CD14-positive monocyte (primary cell): ENCODE data around the gene CX3CR1. TPM values are rescaled to one million over a fixed set of nuclear protein-coding genes. Genes with fewer than 3 reads are reported as not detected.

Source experiments
- DNase-seq, 3 donors: peaks; one replicate each; pipeline ENCODE4 v3.0.0-alpha.2; 2011 to 2022
- H2AFZ ChIP-seq: 2 replicates; pipeline ENCODE4 v1.6.0; 2012; ENCODE audit warnings: mild to moderate bottlenecking, low read depth, low read length, inconsistent platforms; ENCODE audit not compliant: insufficient read depth, poor library complexity, severe bottlenecking
- H3K27ac ChIP-seq, 2 donors: 1 replicate in 1 of 2; 2 replicates in 1 of 2; pipeline ENCODE4 v1.5.1; 2012 to 2013; ENCODE audit warnings: low read length in 2 of 2, control low read depth in 1 of 2, inconsistent platforms in 1 of 2, low read depth in 1 of 2, mild to moderate bottlenecking in 1 of 2
- H3K27me3 ChIP-seq, 2 donors: one replicate each; pipeline versions ENCODE4 v1.6.0 to v1.6.1; 2011 to 2013; ENCODE audit warnings: low read length in 2 of 2; ENCODE audit not compliant: control insufficient read depth in 2 of 2, insufficient read depth in 2 of 2
- H3K36me3 ChIP-seq, 2 donors: replicated peaks in 1 of 2; 1 replicate in 1 of 2; 2 replicates in 1 of 2; pipeline versions ENCODE4 v1.5.1 to v1.6.1; 2012 to 2013; ENCODE audit warnings: low read length in 2 of 2, control low read depth in 1 of 2, inconsistent platforms in 1 of 2, mild to moderate bottlenecking in 1 of 2; ENCODE audit not compliant: insufficient read depth in 2 of 2, control insufficient read depth in 1 of 2
- H3K4me1 ChIP-seq, 2 donors: 1 replicate in 1 of 2; 2 replicates in 1 of 2; pipeline versions ENCODE4 v1.5.1 to v1.6.1; 2012 to 2013; ENCODE audit warnings: low read length in 2 of 2, control low read depth in 1 of 2, inconsistent platforms in 1 of 2, mild to moderate bottlenecking in 1 of 2, moderate library complexity in 1 of 2; ENCODE audit not compliant: insufficient read depth in 2 of 2, control insufficient read depth in 1 of 2
- H3K4me2 ChIP-seq: replicated peaks from 2 replicates; pipeline ENCODE3; 2012; ENCODE audit warnings: low read length, moderate library complexity, mild to moderate bottlenecking; ENCODE audit not compliant: poor library complexity, severe bottlenecking; ENCODE audit errors: extremely low read depth
- H3K4me3 ChIP-seq, 3 experiments: fragments of 200-600 bp in 1 of 3; sonication (generic) in 1 of 3; replicated peaks in 1 of 3; 1 replicate in 2 of 3; 2 replicates in 1 of 3; pipeline ENCODE4 v1.5.1; 2011 to 2013; ENCODE audit warnings: low read length in 3 of 3, mild to moderate bottlenecking in 3 of 3, control low read depth in 2 of 3, low read depth in 2 of 3, inconsistent platforms in 1 of 3, moderate library complexity in 1 of 3
- H3K79me2 ChIP-seq: 2 replicates; pipeline ENCODE4 v1.6.0; 2012; ENCODE audit warnings: mild to moderate bottlenecking, control low read depth, inconsistent platforms, low read length, moderate library complexity; ENCODE audit not compliant: insufficient read depth
- H3K9ac ChIP-seq: 2 replicates; pipeline ENCODE4 v1.6.0; 2017; ENCODE audit warnings: low read length, mild to moderate bottlenecking; ENCODE audit not compliant: insufficient read depth, poor library complexity, severe bottlenecking
- H3K9me3 ChIP-seq, 2 donors: replicated peaks in 1 of 2; 1 replicate in 1 of 2; 2 replicates in 1 of 2; pipeline versions ENCODE4 v1.5.1 to v1.6.1; 2012 to 2013; ENCODE audit warnings: low read length in 2 of 2, control low read depth in 1 of 2; ENCODE audit not compliant: control insufficient read depth in 1 of 2, insufficient read depth in 1 of 2
- H4K20me1 ChIP-seq: 2 replicates; pipeline ENCODE4 v1.6.0; 2012; ENCODE audit warnings: mild to moderate bottlenecking, low read length, control low read depth, moderate library complexity; ENCODE audit not compliant: insufficient read depth
- H3K27ac Mint-ChIP-seq, 7 donors: one replicate each; pipeline ENCODE4 v1.8.0; 2020; ENCODE audit warnings: mild to moderate bottlenecking in 7 of 7, mixed read lengths in 7 of 7, moderate library complexity in 6 of 7, inconsistent platforms in 2 of 7
- H3K27me3 Mint-ChIP-seq, 3 donors: one replicate each; pipeline ENCODE4 v1.8.0; 2021 to 2022; ENCODE audit warnings: low read depth in 3 of 3, mild to moderate bottlenecking in 3 of 3, mixed read lengths in 3 of 3, moderate library complexity in 3 of 3, inconsistent platforms in 1 of 3
- H3K36me3 Mint-ChIP-seq, 2 donors: one replicate each; pipeline ENCODE4 v1.8.0; 2020; ENCODE audit warnings: mixed read lengths in 2 of 2, inconsistent platforms in 1 of 2, mild to moderate bottlenecking in 1 of 2
- H3K4me1 Mint-ChIP-seq: one replicate; pipeline ENCODE4 v1.8.0; 2020; ENCODE audit warnings: mild to moderate bottlenecking, mixed read lengths
- H3K4me3 Mint-ChIP-seq, 2 donors: one replicate each; pipeline ENCODE4 v1.8.0; 2020; ENCODE audit warnings: mild to moderate bottlenecking in 2 of 2, mixed read lengths in 2 of 2, moderate library complexity in 1 of 2
- H3K9me3 Mint-ChIP-seq, 7 donors: one replicate each; pipeline ENCODE4 v1.8.0; 2020 to 2022; ENCODE audit warnings: mixed read lengths in 7 of 7, mild to moderate bottlenecking in 6 of 7, moderate library complexity in 6 of 7, inconsistent platforms in 2 of 7
- WGBS: methylation state at CpG from one replicate; pipeline ENCODE4 v1.1.5; 2013; ENCODE audit warnings: missing lambda C conversion rate; ENCODE audit not compliant: insufficient coverage; 5-methylcytosine and 5-hydroxymethylcytosine counted together
- intact Hi-C, 2 donors: fragments of 100-400 bp; cut with micrococcal nuclease; formaldehyde crosslinking; loops; one replicate each; pipeline versions ENCODE4 v1.15.0 to v1.15.1; 2023
- polyA plus RNA-seq, 3 donors: library from polyadenylated mRNA; depleted of rRNA in 1 of 3; unstranded in 2 of 3; stranded (reverse) in 1 of 3; fragments of 300-500 nt in 2 of 3; fragments of >200 nt in 1 of 3; fragmentation: Illumina TruSeq in 2 of 3; gene quantifications; 1 replicate in 2 of 3; 2 replicates in 1 of 3; pipeline ENCODE4 v1.2.3, GENCODE V29; 2012 to 2021
- TF ChIP-seq, protein P1 (sequence below): fragments of 200-600 bp; IDR thresholded peaks from one replicate; pipeline ENCODE4 v1.8.0; 2022; ENCODE audit warnings: antibody characterized with exemption, mild to moderate bottlenecking

Gene CX3CR1
- polyA plus RNA-seq, 3 donors = 25.9 to 405 (median 184) TPM

DNA sequence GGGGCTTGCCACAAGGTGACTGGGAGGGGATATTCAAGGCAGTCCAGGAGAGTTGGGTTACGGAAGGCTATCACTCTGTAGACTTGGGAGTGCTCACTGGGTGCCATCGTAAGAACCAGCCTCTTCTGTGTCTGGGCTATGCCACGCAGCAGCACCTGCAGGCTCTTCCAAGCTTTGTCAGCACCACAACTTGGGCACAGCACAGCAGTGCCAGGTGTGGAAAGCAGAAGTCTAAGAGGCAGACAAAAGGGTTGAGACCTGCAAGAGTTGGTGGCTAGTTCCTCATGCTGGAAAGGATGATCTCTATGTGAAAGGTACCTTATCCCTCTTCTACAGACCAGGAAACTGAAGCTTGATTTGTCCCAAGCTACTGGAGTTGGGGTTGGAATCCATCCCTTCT is 15.8 kb downstream of the CX3CR1 start:
- Histone ChIP-seq H4K20me1 (peaks cover 21% of the 10 kb centered on the region), H3K27me3 (no peaks in the 10 kb centered on the region), H3K4me1 (peaks cover 71 to 83% of the 10 kb centered on the region in 2 donors), H3K27ac (peak overlapping the region in 1 of 2 donors; percentile 17), H2AFZ (no peak overlapping the region), H3K36me3 (peaks cover 27 to 47% of the 10 kb centered on the region in 2 donors), H3K9ac (no peak overlapping the region), H3K79me2 (peaks cover 32% of the 10 kb centered on the region), H3K4me3 (no peak overlapping the region), H3K4me2 (no peak overlapping the region), H3K9me3 (no peaks in the 10 kb centered on the region)
- H3K27ac Mint-ChIP-seq = peak overlapping the region in 6 of 7 donors; percentile 5 to 93 (median 60)
- peaks cover 0 to 6% (median 0%) of the 10 kb centered on the region in 7 donors for H3K9me3 Mint-ChIP-seq
- 74% methylated on average over 3 of the region's 3 CpGs for WGBS
- H3K36me3 Mint-ChIP-seq = peaks cover 48 to 57% of the 10 kb centered on the region in 2 donors
- no peaks in the 10 kb centered on the region for H3K27me3 Mint-ChIP-seq
- DNase-seq = no peak
- TF ChIP-seq, protein P1, sequence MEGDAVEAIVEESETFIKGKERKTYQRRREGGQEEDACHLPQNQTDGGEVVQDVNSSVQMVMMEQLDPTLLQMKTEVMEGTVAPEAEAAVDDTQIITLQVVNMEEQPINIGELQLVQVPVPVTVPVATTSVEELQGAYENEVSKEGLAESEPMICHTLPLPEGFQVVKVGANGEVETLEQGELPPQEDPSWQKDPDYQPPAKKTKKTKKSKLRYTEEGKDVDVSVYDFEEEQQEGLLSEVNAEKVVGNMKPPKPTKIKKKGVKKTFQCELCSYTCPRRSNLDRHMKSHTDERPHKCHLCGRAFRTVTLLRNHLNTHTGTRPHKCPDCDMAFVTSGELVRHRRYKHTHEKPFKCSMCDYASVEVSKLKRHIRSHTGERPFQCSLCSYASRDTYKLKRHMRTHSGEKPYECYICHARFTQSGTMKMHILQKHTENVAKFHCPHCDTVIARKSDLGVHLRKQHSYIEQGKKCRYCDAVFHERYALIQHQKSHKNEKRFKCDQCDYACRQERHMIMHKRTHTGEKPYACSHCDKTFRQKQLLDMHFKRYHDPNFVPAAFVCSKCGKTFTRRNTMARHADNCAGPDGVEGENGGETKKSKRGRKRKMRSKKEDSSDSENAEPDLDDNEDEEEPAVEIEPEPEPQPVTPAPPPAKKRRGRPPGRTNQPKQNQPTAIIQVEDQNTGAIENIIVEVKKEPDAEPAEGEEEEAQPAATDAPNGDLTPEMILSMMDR = no peak
- peak overlapping the region in 1 of 2 donors; percentile 55 for H3K4me3 Mint-ChIP-seq
- peaks cover 87% of the 10 kb centered on the region for H3K4me1 Mint-ChIP-seq
- intact Hi-C loops = no loop called here

DNA sequence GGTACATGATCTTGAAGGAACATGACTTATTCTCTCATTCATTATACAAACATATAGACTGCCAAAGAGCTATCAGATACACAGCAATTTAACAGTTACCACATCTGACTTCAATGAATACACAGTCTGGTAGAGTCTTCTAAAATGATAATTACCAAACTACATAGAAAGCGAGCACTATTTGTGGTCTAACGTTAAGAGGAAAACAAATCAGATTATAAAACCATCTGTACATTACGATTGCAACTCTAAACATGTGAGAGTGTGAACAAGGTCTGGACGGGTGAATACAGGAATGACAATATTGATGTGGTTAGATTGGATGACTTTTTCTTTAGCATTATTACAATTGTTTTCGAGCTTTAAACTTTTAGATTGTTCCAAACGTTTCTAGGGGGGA is 16.3 kb downstream of the CX3CR1 start:
- Histone ChIP-seq H2AFZ (no peak overlapping the region), H3K27ac (peak overlapping the region in 1 of 2 donors; percentile 17), H3K27me3 (no peaks in the 10 kb centered on the region), H3K79me2 (peaks cover 27% of the 10 kb centered on the region), H3K4me3 (no peak overlapping the region), H3K9me3 (no peaks in the 10 kb centered on the region), H3K36me3 (peaks cover 27 to 44% of the 10 kb centered on the region in 2 donors), H4K20me1 (peaks cover 16% of the 10 kb centered on the region), H3K9ac (no peak overlapping the region), H3K4me1 (peaks cover 72 to 83% of the 10 kb centered on the region in 2 donors), H3K4me2 (no peak overlapping the region)
- H3K27ac Mint-ChIP-seq = peak overlapping the region in 5 of 7 donors; percentile 1 to 93 (median 63)
- no peak for DNase-seq
- H3K27me3 Mint-ChIP-seq = no peaks in the 10 kb centered on the region
- TF ChIP-seq, protein P1 = no peak
- intact Hi-C loops = no loop called here
- WGBS = 83% methylated on average over 1 of the region's 6 CpGs
- H3K36me3 Mint-ChIP-seq = peaks cover 46 to 52% of the 10 kb centered on the region in 2 donors
- peaks cover 0 to 6% (median 0%) of the 10 kb centered on the region in 7 donors for H3K9me3 Mint-ChIP-seq
- H3K4me3 Mint-ChIP-seq = no peak overlapping the region
- H3K4me1 Mint-ChIP-seq = peaks cover 88% of the 10 kb centered on the region
